H9 (cell line): ENCODE data around the gene XRCC6. TPM values are rescaled to one million over a fixed set of nuclear protein-coding genes. Genes with fewer than 3 reads are reported as not detected.

Experiments used
- DNase-seq: peaks from one replicate; pipeline ENCODE4 v3.0.0-alpha.2; 2017
- H2AFZ ChIP-seq: one replicate; pipeline ENCODE4 v1.6.1; 2013; ENCODE audit warnings: mild to moderate bottlenecking, low read length, control low read depth, moderate library complexity
- H2AK5ac ChIP-seq: 2 replicates; pipeline ENCODE4 v1.6.1; 2013; ENCODE audit warnings: low read length, control low read depth, mixed read lengths; ENCODE audit not compliant: insufficient read length
- H2BK120ac ChIP-seq: one replicate; pipeline ENCODE4 v1.6.1; 2013; ENCODE audit warnings: low read depth, mild to moderate bottlenecking, low read length, control low read depth, inconsistent platforms; ENCODE audit not compliant: poor library complexity, severe bottlenecking
- H2BK12ac ChIP-seq: 2 replicates; pipeline ENCODE4 v1.6.1; 2013; ENCODE audit warnings: low read length, control low read depth, mixed read lengths, low read depth; ENCODE audit not compliant: insufficient read length
- H2BK15ac ChIP-seq: 2 replicates; pipeline ENCODE4 v1.6.1; 2013; ENCODE audit warnings: low read depth, low read length, control low read depth
- H2BK20ac ChIP-seq: one replicate; pipeline ENCODE4 v1.6.1; 2013; ENCODE audit warnings: low read depth, mild to moderate bottlenecking, low read length, control low read depth, inconsistent platforms; ENCODE audit not compliant: poor library complexity, severe bottlenecking
- H2BK5ac ChIP-seq: 2 replicates; pipeline ENCODE4 v1.6.1; 2013; ENCODE audit warnings: low read length, control low read depth, mixed read lengths; ENCODE audit not compliant: insufficient read length
- H3K14ac ChIP-seq: 2 replicates; pipeline ENCODE4 v1.6.1; 2013; ENCODE audit warnings: low read length, control low read depth; ENCODE audit not compliant: insufficient read depth
- H3K18ac ChIP-seq: 2 replicates; pipeline ENCODE4 v1.6.1; 2013; ENCODE audit warnings: low read depth, mild to moderate bottlenecking, mixed read lengths, low read length, control low read depth; ENCODE audit not compliant: insufficient read length
- H3K23ac ChIP-seq: 2 replicates; pipeline ENCODE4 v1.6.1; 2013; ENCODE audit warnings: low read length, control low read depth, mixed read lengths, low read depth; ENCODE audit not compliant: insufficient read length
- H3K23me2 ChIP-seq: 2 replicates; pipeline ENCODE4 v1.6.1; 2013; ENCODE audit warnings: low read depth, mild to moderate bottlenecking, mixed read lengths, low read length, control low read depth; ENCODE audit not compliant: insufficient read length, poor library complexity, severe bottlenecking
- H3K27ac ChIP-seq: 2 replicates; pipeline ENCODE4 v1.5.1; 2013; ENCODE audit warnings: low read length, control low read depth, mixed read lengths, low read depth; ENCODE audit not compliant: insufficient read length
- H3K27me3 ChIP-seq: 2 replicates; pipeline ENCODE4 v1.6.1; 2013; ENCODE audit warnings: low read length, control low read depth, inconsistent platforms; ENCODE audit not compliant: insufficient read depth
- H3K4ac ChIP-seq: 2 replicates; pipeline ENCODE4 v1.6.1; 2013; ENCODE audit warnings: low read depth, mild to moderate bottlenecking, control low read depth, inconsistent platforms, low read length, moderate library complexity
- H3K4me1 ChIP-seq: 2 replicates; pipeline ENCODE4 v1.6.1; 2013; ENCODE audit warnings: low read length, control low read depth, inconsistent platforms; ENCODE audit not compliant: insufficient read depth
- H3K4me2 ChIP-seq: 2 replicates; pipeline ENCODE4 v1.6.1; 2013; ENCODE audit warnings: low read length, control low read depth, mixed read lengths; ENCODE audit not compliant: insufficient read length, insufficient read depth
- H3K56ac ChIP-seq: 2 replicates; pipeline ENCODE4 v1.6.1; 2013; ENCODE audit warnings: low read depth, mild to moderate bottlenecking, mixed read lengths, low read length, control low read depth; ENCODE audit not compliant: insufficient read length
- H3K79me1 ChIP-seq: 2 replicates; pipeline ENCODE4 v1.6.1; 2013; ENCODE audit warnings: low read depth, mild to moderate bottlenecking, moderate library complexity, low read length, control low read depth, inconsistent platforms; ENCODE audit not compliant: insufficient read depth, poor library complexity, severe bottlenecking
- H3K79me2 ChIP-seq: 2 replicates; pipeline ENCODE4 v1.6.1; 2013; ENCODE audit warnings: low read length, control low read depth, inconsistent platforms; ENCODE audit not compliant: insufficient read depth
- H3K9ac ChIP-seq: 2 replicates; pipeline ENCODE4 v1.6.1; 2013; ENCODE audit warnings: low read length, control low read depth, mixed read lengths; ENCODE audit not compliant: insufficient read length; ENCODE audit errors: extremely low read depth
- H3K9me3 ChIP-seq: one replicate; pipeline ENCODE4 v1.6.1; 2013; ENCODE audit warnings: low read depth, low read length, inconsistent platforms; ENCODE audit not compliant: control insufficient read depth
- H3T11ph ChIP-seq: one replicate; pipeline ENCODE4 v1.6.1; 2013; ENCODE audit warnings: mild to moderate bottlenecking, low read length, control low read depth, inconsistent platforms
- H4K20me1 ChIP-seq: one replicate; pipeline ENCODE4 v1.6.1; 2013; ENCODE audit not compliant: control insufficient read depth, insufficient read length, insufficient read depth
- H4K5ac ChIP-seq: 2 replicates; pipeline ENCODE4 v1.6.1; 2013; ENCODE audit warnings: low read depth, mild to moderate bottlenecking, mixed read lengths, low read length, control low read depth; ENCODE audit not compliant: insufficient read length
- H4K8ac ChIP-seq: replicated peaks from 2 replicates; pipeline ENCODE4 v1.6.1; 2013; ENCODE audit warnings: low read length, control low read depth, mixed read lengths, low read depth; ENCODE audit not compliant: insufficient read length
- H4K91ac ChIP-seq: 2 replicates; pipeline ENCODE4 v1.6.1; 2013; ENCODE audit warnings: low read depth, mild to moderate bottlenecking, moderate library complexity, mixed read lengths, low read length, control low read depth; ENCODE audit not compliant: insufficient read length
- H3K27ac Mint-ChIP-seq, 3 experiments: 2 replicates in 2 of 3; 3 replicates in 1 of 3; pipeline ENCODE4 v1.8.0; 2020 to 2021; ENCODE audit warnings: mixed read lengths in 3 of 3, mild to moderate bottlenecking in 1 of 3, moderate library complexity in 1 of 3
- H3K27me3 Mint-ChIP-seq: 2 replicates; pipeline ENCODE4 v1.8.0; 2021; ENCODE audit warnings: low read depth, mild to moderate bottlenecking, moderate library complexity, mixed read lengths
- H3K36me3 Mint-ChIP-seq, 3 experiments: 2 replicates in 2 of 3; 3 replicates in 1 of 3; pipeline ENCODE4 v1.8.0; 2020 to 2021; ENCODE audit warnings: low read depth in 3 of 3, mixed read lengths in 3 of 3; ENCODE audit not compliant: insufficient read depth in 1 of 3
- H3K4me1 Mint-ChIP-seq, 2 experiments: 2 replicates each; pipeline ENCODE4 v1.8.0; 2020; ENCODE audit warnings: mixed read lengths in 2 of 2
- H3K4me3 Mint-ChIP-seq, 2 experiments: 2 replicates in 1 of 2; 3 replicates in 1 of 2; pipeline ENCODE4 v1.8.0; 2020 to 2021; ENCODE audit warnings: mild to moderate bottlenecking in 2 of 2, mixed read lengths in 2 of 2, moderate library complexity in 1 of 2
- H3K9me3 Mint-ChIP-seq, 2 experiments: 2 replicates in 1 of 2; 3 replicates in 1 of 2; pipeline ENCODE4 v1.8.0; 2020; ENCODE audit warnings: mild to moderate bottlenecking in 2 of 2, mixed read lengths in 2 of 2, moderate library complexity in 1 of 2
- CTCF ChIP-seq: fragments of 200-600 bp; sonication (generic); conservative IDR thresholded peaks from 3 replicates; pipeline ENCODE4 v1.8.0; 2021; ENCODE audit warnings: antibody characterized with exemption, mild to moderate bottlenecking
- WGBS: extraction: QIAGEN DNeasy Blood & Tissue Kit; methylation state at CpG from one replicate; pipeline ENCODE4 v1.1.7; 2013; ENCODE audit warnings: missing lambda C conversion rate, low lambda C conversion rate, mixed read lengths; ENCODE audit not compliant: insufficient read length; ENCODE audit errors: extremely low coverage; 5-methylcytosine and 5-hydroxymethylcytosine counted together
- total RNA-seq: library from RNA; stranded (reverse); gene quantifications from 2 replicates; pipeline ENCODE4 v1.2.1, GENCODE V29; 2021

The XRCC6 gene
- total RNA-seq, 1 experiment from 2014 or later: 461 TPM

GRCh38 chr22:41641854-41642253 lies 20.8 kb downstream of the XRCC6 start:
- H3K9ac ChIP-seq: no peak overlapping the region
- peaks cover 45 to 88% (median 68%) of the 10 kb centered on the region in 3 experiments for H3K36me3 Mint-ChIP-seq

More at GRCh38 chr22:41641854-41642253, 20.8 kb downstream of the XRCC6 start:
- Histone ChIP-seq H3K4me1 (no peaks in the 10 kb centered on the region), H3K27ac (no peak overlapping the region), H3K56ac (no peak overlapping the region), H2BK12ac (no peak overlapping the region), H3K4ac (no peak overlapping the region), H4K91ac (no peak overlapping the region), H2BK120ac (no peak overlapping the region), H3K79me1 (no peaks in the 10 kb centered on the region), H3K23ac (no peak overlapping the region), H4K8ac (no peak overlapping the region), H3K4me2 (no peak overlapping the region), H3K9me3 (no peaks in the 10 kb centered on the region), H3K79me2 (peaks cover 2% of the 10 kb centered on the region; the same call in 1 of the 2 replicates), H2BK20ac (no peak overlapping the region), H2AK5ac (no peak overlapping the region), H3K18ac (no peak overlapping the region), H2BK15ac (no peak overlapping the region), H4K5ac (no peak overlapping the region), H2BK5ac (no peak overlapping the region), H3K23me2 (no peaks in the 10 kb centered on the region), H4K20me1 (no peaks in the 10 kb centered on the region), H3K14ac (no peak overlapping the region), H3K27me3 (no peaks in the 10 kb centered on the region), H2AFZ (no peak overlapping the region), H3T11ph (no peak overlapping the region)
- no peak overlapping the region for H3K4me3 Mint-ChIP-seq
- H3K4me1 Mint-ChIP-seq: no peaks in the 10 kb centered on the region
- no CpG with 5 or more reads among the region's 7 CpGs for WGBS
- no peaks in the 10 kb centered on the region for H3K9me3 Mint-ChIP-seq
- H3K27ac Mint-ChIP-seq: no peak overlapping the region
- H3K27me3 Mint-ChIP-seq: no peaks in the 10 kb centered on the region
- no peak for DNase-seq
- TF ChIP-seq CTCF: no peak
